GM12878 (cell line): Measurements from ENCODE around the gene VAV2. TPM values are rescaled to one million over a fixed set of nuclear protein-coding genes. Genes with fewer than 3 reads are reported as not detected.

Experiments
- ATAC-seq: fragments of 200-7000 bp; cut with Tn5 transposase; 3 replicates; pipeline ENCODE4 v1.9.1; 2020; ENCODE audit warnings: mild to moderate bottlenecking, moderate library complexity
- BruUV-seq: library from RNA; stranded (reverse); fragments of 400-500 nt; replicated peaks from 2 replicates; lab custom pipeline; 2021; lab: Mats Ljungman, UMichigan
- CTCF ChIA-PET: fragments of 300-600 bp; sonication (Branson Sonifier 250); formaldehyde crosslinking; extraction: SDS; loops from one replicate; lab custom pipeline; 2021; ENCODE audit warnings: inconsistent platforms; lab: Yijun Ruan, JAX
- POLR2A ChIA-PET: fragments of 350-600 bp; formaldehyde crosslinking; extraction: SDS; loops from one replicate; lab custom pipeline; 2021; ENCODE audit warnings: inconsistent platforms; lab: Charles Lee
- RAD21 ChIA-PET: fragments of 300-600 bp; sonication (Branson Sonifier 250); formaldehyde crosslinking; loops from one replicate; lab custom pipeline; 2023; ENCODE audit warnings: antibody characterized with exemption; ENCODE audit not compliant: unreplicated experiment; lab: Charles Lee
- SMC1A ChIA-PET: fragments of 300-600 bp; sonication (Branson Sonifier 250); formaldehyde crosslinking; loops from one replicate; lab custom pipeline; 2023; ENCODE audit not compliant: unreplicated experiment, uncharacterized antibody; lab: Charles Lee
- DNase-seq: peaks from one replicate; pipeline ENCODE4 v3.0.0-alpha.2; 2011; ENCODE audit warnings: low read depth, low spot score
- FAIRE-seq: peaks from 3 replicates; lab custom pipeline; 2011; peaks lifted over from hg19 to GRCh38; lab: Jason Lieb, UNC
- H2AFZ ChIP-seq: 2 replicates; pipeline ENCODE4 v1.6.0; 2011; ENCODE audit warnings: low read depth, low read length, control low read depth; ENCODE audit not compliant: control insufficient read depth
- H3K27ac ChIP-seq: 2 replicates; pipeline ENCODE4 v1.5.1; 2011; ENCODE audit warnings: control low read depth; ENCODE audit not compliant: control insufficient read depth, insufficient read depth
- H3K27me3 ChIP-seq, 2 experiments: replicated peaks in 1 of 2; 2 replicates each; pipeline versions ENCODE4 v1.6.0 to v1.6.1; 2011; ENCODE audit warnings: low read length in 1 of 2; ENCODE audit not compliant: control insufficient read depth in 2 of 2, insufficient read depth in 2 of 2
- H3K36me3 ChIP-seq, 2 experiments: 2 replicates each; pipeline ENCODE4 v1.5.1; 2011; ENCODE audit warnings: low read length in 1 of 2; ENCODE audit not compliant: control insufficient read depth in 2 of 2, insufficient read depth in 2 of 2
- H3K4me1 ChIP-seq: 2 replicates; pipeline ENCODE4 v1.6.1; 2011; ENCODE audit warnings: mild to moderate bottlenecking, low read length, moderate library complexity, mixed read lengths; ENCODE audit not compliant: control insufficient read depth, insufficient read depth
- H3K4me2 ChIP-seq: 2 replicates; pipeline ENCODE4 v1.6.0; 2011; ENCODE audit warnings: control low read depth; ENCODE audit not compliant: control insufficient read depth, insufficient read depth
- H3K4me3 ChIP-seq: fragments of 200-600 bp; sonication (generic); 2 replicates; pipeline ENCODE4 v1.5.1; 2016
- H3K79me2 ChIP-seq: 2 replicates; pipeline ENCODE4 v1.6.0; 2011; ENCODE audit warnings: low read length; ENCODE audit not compliant: control insufficient read depth, insufficient read depth
- H3K9ac ChIP-seq: 2 replicates; pipeline ENCODE4 v1.8.0; 2011; ENCODE audit warnings: low read length, control low read depth, mixed read lengths; ENCODE audit not compliant: control insufficient read depth, insufficient read depth
- H3K9me3 ChIP-seq: replicated peaks from 3 replicates; pipeline ENCODE4 v1.5.1; 2011; ENCODE audit warnings: mild to moderate bottlenecking, low read length; ENCODE audit not compliant: control insufficient read depth, insufficient read depth
- H4K20me1 ChIP-seq: 2 replicates; pipeline ENCODE4 v1.6.0; 2011; ENCODE audit not compliant: control insufficient read depth, insufficient read depth
- BCL11A ChIP-seq: IDR thresholded peaks from 2 replicates; pipeline ENCODE4 v1.6.1; 2011; ENCODE audit warnings: low read depth, low read length
- CEBPB ChIP-seq, 2 experiments: fragments of 150-350 bp in 1 of 2; IDR thresholded peaks; 2 replicates each; pipeline ENCODE4 v1.6.1; 2012 to 2014; ENCODE audit warnings: low read depth in 2 of 2, low read length in 2 of 2, borderline replicate concordance in 1 of 2, inconsistent platforms in 1 of 2
- CTCF ChIP-seq, 3 experiments: IDR thresholded peaks in 2 of 3; conservative IDR thresholded peaks in 1 of 3; 2 replicates each; pipeline ENCODE4 v1.5.1; 2011; ENCODE audit warnings: low read depth in 3 of 3, low read length in 3 of 3, mild to moderate bottlenecking in 3 of 3, control low read depth in 2 of 3, moderate library complexity in 2 of 3, inconsistent platforms in 1 of 3, mixed read lengths in 1 of 3; ENCODE audit not compliant: control insufficient read depth in 2 of 3, insufficient read depth in 1 of 3; ENCODE audit errors: extremely low read depth in 1 of 3
- FOXK2 ChIP-seq: fragments of 450-650 bp; IDR thresholded peaks from 2 replicates; pipeline ENCODE4 v1.6.1; 2017; ENCODE audit warnings: mild to moderate bottlenecking, moderate library complexity
- HDAC2 ChIP-seq: fragments of 200-600 bp; sonication (generic); IDR thresholded peaks from 2 replicates; pipeline ENCODE4 v1.6.1; 2017
- MEF2B ChIP-seq: fragments of 450-650 bp; IDR thresholded peaks from 2 replicates; pipeline ENCODE4 v1.6.1; 2018; ENCODE audit warnings: mild to moderate bottlenecking, moderate library complexity; ENCODE audit not compliant: partially characterized antibody, poor library complexity, severe bottlenecking
- MYB ChIP-seq: fragments of 150-350 bp; IDR thresholded peaks from 2 replicates; pipeline ENCODE4 v1.6.1; 2014; ENCODE audit warnings: mild to moderate bottlenecking, low read depth, low read length, borderline replicate concordance
- NFYA ChIP-seq: IDR thresholded peaks from 2 replicates; pipeline ENCODE4 v1.6.1; 2011; ENCODE audit warnings: low read depth, mild to moderate bottlenecking, low read length, improper control_type of control experiment, borderline replicate concordance
- NR2C2 ChIP-seq: IDR thresholded peaks from 2 replicates; pipeline ENCODE4 v1.6.1; 2011; ENCODE audit warnings: borderline replicate concordance, low read depth; ENCODE audit not compliant: control insufficient read depth, insufficient read length
- PKNOX1 ChIP-seq: fragments of 450-650 bp; IDR thresholded peaks from 2 replicates; pipeline ENCODE4 v1.6.1; 2016; ENCODE audit warnings: mild to moderate bottlenecking
- PML ChIP-seq: IDR thresholded peaks from 2 replicates; pipeline ENCODE4 v1.6.1; 2012; ENCODE audit warnings: low read length, inconsistent platforms
- RCOR1 ChIP-seq: conservative IDR thresholded peaks from 2 replicates; pipeline ENCODE4 v1.6.1; 2012; ENCODE audit warnings: low read depth, low read length, improper control_type of control experiment
- SMC3 ChIP-seq: IDR thresholded peaks from 2 replicates; pipeline ENCODE4 v1.6.1; 2011; ENCODE audit warnings: low read length, improper control_type of control experiment, borderline replicate concordance
- SREBF2 ChIP-seq: IDR thresholded peaks from 2 replicates; pipeline ENCODE4 v1.6.1; 2012; ENCODE audit warnings: mild to moderate bottlenecking, low read length
- SRF ChIP-seq, 2 experiments: IDR thresholded peaks; 2 replicates each; pipeline ENCODE4 v1.6.1; 2011; ENCODE audit warnings: low read depth in 2 of 2, low read length in 2 of 2, mild to moderate bottlenecking in 1 of 2, moderate library complexity in 1 of 2
- TAF1 ChIP-seq: IDR thresholded peaks from 2 replicates; pipeline ENCODE4 v1.6.1; 2011; ENCODE audit warnings: mild to moderate bottlenecking, low read depth, low read length, borderline replicate concordance
- ZBTB4 ChIP-seq: fragments of 450-650 bp; formaldehyde crosslinking; IDR thresholded peaks from 2 replicates; pipeline ENCODE4 v1.4.0; 2022; ENCODE audit warnings: mild to moderate bottlenecking, moderate library complexity
- WGBS: methylation state at CpG from one replicate; pipeline ENCODE4 v1.1.6; 2016; ENCODE audit warnings: low lambda C conversion rate; ENCODE audit not compliant: insufficient replicate concordance, insufficient coverage; ENCODE audit errors: missing lambda C conversion rate; 5-methylcytosine and 5-hydroxymethylcytosine counted together
- in situ Hi-C: fragments of 300-500 bp; cut with MboI; formaldehyde crosslinking; loops from 9 replicates; pipeline ENCODE4 v1.14.3; 2018; ENCODE audit warnings: mixed read lengths
- intact Hi-C: fragments of 100-400 bp; cut with micrococcal nuclease; formaldehyde crosslinking; loops from one replicate; pipeline ENCODE4 v1.14.2; 2022; ENCODE audit not compliant: unreplicated experiment
- polyA plus RNA-seq, 11 experiments: library from polyadenylated mRNA; depleted of rRNA in 4 of 11; unstranded in 6 of 11; stranded (reverse) in 5 of 11; fragments of >200 nt; fragmentation: Nextera tagmentation in 4 of 11; fragmentation: Illumina TruSeq in 1 of 11; extraction: Ambion mirVana in 4 of 11; extraction: Trizol in 1 of 11; gene quantifications; 1 replicate in 1 of 11; 2 replicates in 10 of 11; pipeline versions ENCODE4 v1.2.1 to v1.2.3, GENCODE V29; 2011 to 2016; ENCODE audit warnings: inconsistent platforms in 2 of 11, missing spikeins in 2 of 11, low read depth in 1 of 11
- total RNA-seq, 4 experiments: library from RNA; depleted of rRNA in 3 of 4; stranded (reverse); fragments of >200 nt in 3 of 4; fragmentation: Illumina TruSeq in 1 of 4; extraction: Trizol in 1 of 4; gene quantifications; 2 replicates each; pipeline versions ENCODE4 v1.2.1 to v1.2.3, GENCODE V29; 2013 to 2021

VAV2 gene
- total and polyA plus RNA-seq, 10 of the 15 experiments (the other 5 are each of a cell fraction or from before 2014, with no cell fraction given) = 0.13 to 43.9 (median 16.9) TPM

GRCh38 chr9:133807818-133808217, 184.3 kb downstream of the VAV2 start (continued):
- TF ChIP-seq CTCF (IDR thresholded peaks at IDR 0.05 in 2 of 3, conservative IDR thresholded peaks at IDR 0.05 in 1 of 3; ENCODE audit: control insufficient read depth in 2 of 3, extremely low read depth in 1 of 3, insufficient read depth in 1 of 3, low read depth in 3 of 3, low read length in 3 of 3) = no peak
- no peak for TF ChIP-seq RCOR1
- TF ChIP-seq, all 136 proteins: peak for 0

GRCh38 chr9:133807037-133807436, 185.1 kb downstream of the VAV2 start:
- FAIRE-seq (no peak), DNase-seq (no peak), ATAC-seq (no peak)
- BruUV-seq = no TSS peak
- Histone ChIP-seq H3K79me2 (no peaks in the 10 kb centered on the region), H3K4me1 (no peaks in the 10 kb centered on the region), H4K20me1 (no peaks in the 10 kb centered on the region), H3K9me3 (no peaks in the 10 kb centered on the region), H3K27me3 (no peaks in the 10 kb centered on the region), H3K36me3 (peaks cover 8 to 29% of the 10 kb centered on the region in 2 experiments; a peak in 3 of 4 replicates), H3K27ac (no peak overlapping the region), H3K4me3 (no peak overlapping the region), H3K4me2 (no peak overlapping the region), H2AFZ (no peak overlapping the region), H3K9ac (no peak overlapping the region)
- ChIA-PET RAD21 (no interaction called here), SMC1A (no interaction called here), POLR2A (no interaction called here), CTCF (no interaction called here)
- in situ Hi-C loops = no loop called here
- WGBS = 96% methylated on average over 14 of the region's 14 CpGs
- intact Hi-C loops = no loop called here
- no peak for TF ChIP-seq HDAC2
- TF ChIP-seq FOXK2 = no peak
- no peak for TF ChIP-seq PKNOX1
- no peak for TF ChIP-seq MEF2B
- TF ChIP-seq ZBTB4 (CRISPR knock-in tag) = no peak
- no peak for TF ChIP-seq MYB
- no peak for TF ChIP-seq BCL11A
- TF ChIP-seq PML = no peak
- TF ChIP-seq CEBPB (IDR thresholded peaks at IDR 0.05; ENCODE audit: borderline replicate concordance in 1 of 2, low read depth in 2 of 2, low read length in 2 of 2) = no peak
- no peak for TF ChIP-seq NFYA
- no peak for TF ChIP-seq SRF (IDR thresholded peaks at IDR 0.05; ENCODE audit: low read depth in 2 of 2, low read length in 2 of 2)
- no peak for TF ChIP-seq NR2C2
- TF ChIP-seq SMC3 = no peak
- no peak for TF ChIP-seq TAF1
- TF ChIP-seq SREBF2 = no peak
